Measurements from ENCODE around the gene DHRS9. TPM values are rescaled to one million over a fixed set of nuclear protein-coding genes. Genes with fewer than 3 reads are reported as not detected.

Gene DHRS9
- total RNA-seq, 1 donor from 2014 or later: not detected

DNA sequence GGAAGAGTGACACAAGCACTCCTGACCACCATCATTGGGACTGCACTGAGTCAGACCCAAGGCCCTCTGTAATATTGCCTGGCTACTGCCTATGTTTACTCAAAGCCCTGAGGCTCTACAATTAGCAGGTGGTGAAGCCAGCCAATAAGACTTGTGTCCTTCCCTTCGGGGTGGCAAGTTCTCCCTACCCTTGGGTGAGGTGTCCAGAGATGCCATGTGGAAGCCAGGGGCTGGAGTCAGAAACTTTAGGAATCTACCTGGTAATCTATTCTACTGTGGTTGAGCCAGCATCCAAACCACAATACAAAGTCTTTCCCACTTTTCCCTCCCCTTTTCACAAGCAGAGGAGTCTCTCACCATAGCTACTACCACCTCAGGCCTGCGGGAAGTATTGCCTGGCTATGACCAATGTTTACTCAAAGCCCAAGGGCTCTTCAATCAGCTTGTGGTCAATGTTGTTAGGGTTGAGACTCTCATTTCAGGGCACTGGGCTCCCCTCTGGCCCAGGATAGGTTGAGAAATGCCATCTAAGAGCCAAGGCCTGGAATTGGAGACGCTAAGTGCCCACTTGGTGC is 17.6 kb downstream of the DHRS9 start:
- Histone ChIP-seq H3K27me3 (no peaks in the 10 kb centered on the region), H3K4me1 (no peaks in the 10 kb centered on the region), H3K27ac (no peak overlapping the region), H3K36me3 (no peaks in the 10 kb centered on the region), H3K9me3 (no peaks in the 10 kb centered on the region), H3K4me3 (no peak overlapping the region)
- intact Hi-C loops (cut with DNase I): no loop called here
- DNase-seq (ENCODE audit: low spot score in 2 of 2): no peak
- TF ChIP-seq, protein P1, sequence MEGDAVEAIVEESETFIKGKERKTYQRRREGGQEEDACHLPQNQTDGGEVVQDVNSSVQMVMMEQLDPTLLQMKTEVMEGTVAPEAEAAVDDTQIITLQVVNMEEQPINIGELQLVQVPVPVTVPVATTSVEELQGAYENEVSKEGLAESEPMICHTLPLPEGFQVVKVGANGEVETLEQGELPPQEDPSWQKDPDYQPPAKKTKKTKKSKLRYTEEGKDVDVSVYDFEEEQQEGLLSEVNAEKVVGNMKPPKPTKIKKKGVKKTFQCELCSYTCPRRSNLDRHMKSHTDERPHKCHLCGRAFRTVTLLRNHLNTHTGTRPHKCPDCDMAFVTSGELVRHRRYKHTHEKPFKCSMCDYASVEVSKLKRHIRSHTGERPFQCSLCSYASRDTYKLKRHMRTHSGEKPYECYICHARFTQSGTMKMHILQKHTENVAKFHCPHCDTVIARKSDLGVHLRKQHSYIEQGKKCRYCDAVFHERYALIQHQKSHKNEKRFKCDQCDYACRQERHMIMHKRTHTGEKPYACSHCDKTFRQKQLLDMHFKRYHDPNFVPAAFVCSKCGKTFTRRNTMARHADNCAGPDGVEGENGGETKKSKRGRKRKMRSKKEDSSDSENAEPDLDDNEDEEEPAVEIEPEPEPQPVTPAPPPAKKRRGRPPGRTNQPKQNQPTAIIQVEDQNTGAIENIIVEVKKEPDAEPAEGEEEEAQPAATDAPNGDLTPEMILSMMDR (IDR thresholded peaks at IDR 0.05): no peak

DNA sequence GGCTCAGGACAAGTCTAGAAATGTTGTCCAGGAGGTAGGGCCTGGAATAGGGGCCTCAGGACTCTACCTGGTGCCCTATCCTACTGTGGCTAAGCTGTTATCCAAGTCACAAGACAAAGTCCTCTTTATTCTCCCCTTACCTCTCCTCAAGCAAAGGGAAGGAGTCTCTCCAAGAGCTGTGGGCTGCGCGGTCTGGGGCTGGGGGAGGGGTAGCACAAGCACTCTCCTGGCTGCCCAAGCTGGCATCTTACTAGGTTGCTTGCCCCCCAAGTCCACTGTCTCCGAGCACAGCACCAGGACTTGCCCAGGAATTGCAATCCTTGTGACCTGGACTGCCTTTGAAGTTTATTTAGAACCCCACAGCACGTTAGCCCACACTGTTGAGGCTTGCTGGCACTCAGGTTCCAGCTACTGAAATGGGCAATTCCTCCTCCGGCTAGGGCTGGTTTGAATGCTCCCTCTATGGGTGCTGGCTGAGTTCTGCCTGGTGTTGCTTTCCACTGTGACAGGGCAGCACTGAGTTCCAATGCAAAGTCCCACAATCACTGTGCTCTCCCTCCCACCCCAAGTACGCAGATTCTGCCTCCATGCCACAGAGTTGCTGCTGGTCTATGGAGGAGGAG is 18.5 kb downstream of the DHRS9 start:
- intact Hi-C loops (cut with DNase I): no loop called here
- TF ChIP-seq, protein P1 (IDR thresholded peaks at IDR 0.05): no peak
- no peak for DNase-seq (ENCODE audit: low spot score in 2 of 2)

DNA sequence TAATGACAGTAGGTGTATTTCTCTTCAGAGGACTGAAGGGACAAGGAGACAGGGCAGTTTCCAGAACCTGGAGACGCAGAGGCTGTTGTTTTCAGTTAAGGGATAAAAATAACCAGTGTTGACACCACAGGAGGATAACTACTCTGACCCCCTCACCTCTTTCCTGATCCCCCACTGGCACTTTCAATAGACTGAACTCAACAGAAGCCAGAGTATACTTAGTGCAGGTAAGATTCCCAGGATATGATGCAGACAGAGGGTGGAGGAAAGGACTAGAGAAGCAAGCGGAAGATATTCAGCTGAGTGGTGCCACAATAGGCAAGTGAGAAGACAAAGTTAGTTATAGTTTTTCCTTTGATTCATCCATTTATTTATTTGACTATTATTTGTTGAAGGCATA is 19.8 kb downstream of the DHRS9 start:
- intact Hi-C loops (cut with DNase I): no loop called here
- Histone ChIP-seq H3K27ac (no peak overlapping the region), H3K36me3 (no peaks in the 10 kb centered on the region), H3K27me3 (no peaks in the 10 kb centered on the region), H3K4me1 (no peaks in the 10 kb centered on the region), H3K4me3 (no peak overlapping the region), H3K9me3 (no peaks in the 10 kb centered on the region)
- DNase-seq (ENCODE audit: low spot score in 2 of 2): no peak
- TF ChIP-seq, protein P1 (IDR thresholded peaks at IDR 0.05): no peak

More for the DNA sequence above, 18.5 kb downstream of the DHRS9 start:
- Histone ChIP-seq H3K4me3 (no peak overlapping the region), H3K9me3 (no peaks in the 10 kb centered on the region), H3K36me3 (no peaks in the 10 kb centered on the region), H3K4me1 (no peaks in the 10 kb centered on the region), H3K27ac (no peak overlapping the region), H3K27me3 (no peaks in the 10 kb centered on the region)

DNA sequence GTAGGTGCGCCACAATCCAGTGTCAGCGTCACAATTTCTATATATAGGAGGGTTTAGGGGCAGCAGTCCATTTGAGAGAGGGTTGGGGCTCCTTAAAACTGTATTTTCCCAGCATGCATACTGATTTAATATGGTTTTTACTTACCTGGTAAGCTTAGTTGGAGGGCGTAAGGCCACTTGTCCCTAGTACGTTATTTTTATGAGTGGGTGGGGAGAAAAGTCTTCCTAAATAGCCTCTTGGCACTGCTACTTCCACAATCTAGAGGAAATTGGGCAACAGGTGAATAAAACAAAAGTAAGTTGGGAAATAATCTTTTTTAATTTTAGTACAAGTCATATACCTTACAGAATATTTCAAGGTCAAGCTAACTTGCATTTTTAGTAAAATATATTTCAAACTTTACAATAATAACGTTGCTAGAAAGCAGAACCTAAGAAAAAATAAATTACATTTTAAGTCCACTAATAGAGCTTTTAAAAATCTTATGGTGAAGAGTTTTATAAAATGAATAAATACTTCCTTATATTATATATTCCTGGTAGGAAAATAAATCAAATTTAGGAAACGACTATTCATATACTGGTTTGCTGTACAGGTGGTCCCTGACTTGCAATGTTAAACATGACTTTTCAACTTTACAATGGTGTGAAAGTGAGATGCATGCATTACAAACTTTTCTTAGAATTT is 20.9 kb downstream of the DHRS9 start:
- H3K4me1 ChIP-seq: no peaks in the 10 kb centered on the region

DNA sequence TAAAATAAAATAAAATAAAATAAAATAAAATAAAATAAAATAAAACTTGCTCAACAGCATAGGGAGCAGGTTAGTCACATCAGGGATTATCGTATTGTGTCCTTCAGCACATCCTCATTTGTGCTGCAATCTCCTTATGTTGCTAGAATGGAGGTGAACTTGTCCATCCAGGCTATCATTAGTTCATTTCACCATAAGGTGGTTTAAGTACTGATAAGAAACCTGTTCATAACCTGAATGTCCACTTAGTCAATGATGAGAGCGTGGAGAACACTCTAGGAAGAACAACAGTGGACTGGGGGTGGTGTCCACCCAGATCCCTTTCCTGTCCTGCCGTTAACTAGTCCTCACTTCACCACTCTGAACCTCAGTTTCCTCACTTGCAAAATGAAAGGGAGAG is 21.9 kb downstream of the DHRS9 start:
- H3K9me3 ChIP-seq: no peaks in the 10 kb centered on the region
- no peaks in the 10 kb centered on the region for H3K36me3 ChIP-seq
- H3K27me3 ChIP-seq: no peaks in the 10 kb centered on the region
- intact Hi-C loops (cut with DNase I): no loop called here
- TF ChIP-seq, protein P1 (IDR thresholded peaks at IDR 0.05): no peak
- DNase-seq (ENCODE audit: low spot score in 2 of 2): no peak
- no peak overlapping the region for H3K27ac ChIP-seq
- no peak overlapping the region for H3K4me3 ChIP-seq
- H3K4me1 ChIP-seq: no peaks in the 10 kb centered on the region

More for the DNA sequence above, 20.9 kb downstream of the DHRS9 start:
- no peak overlapping the region for H3K27ac ChIP-seq
- TF ChIP-seq, protein P1 (IDR thresholded peaks at IDR 0.05): no peak
- H3K27me3 ChIP-seq: no peaks in the 10 kb centered on the region
- H3K9me3 ChIP-seq: no peaks in the 10 kb centered on the region
- no peaks in the 10 kb centered on the region for H3K36me3 ChIP-seq
- no peak for DNase-seq (ENCODE audit: low spot score in 2 of 2)
- intact Hi-C loops (cut with DNase I): no loop called here
- no peak overlapping the region for H3K4me3 ChIP-seq
